Testis (tissue), 2 donors: Measurements from ENCODE around the gene GNAS-AS1.

Source experiments
- POLR2A ChIP-seq: fragments of 450-650 bp; IDR thresholded peaks from one replicate; pipeline ENCODE4 v1.6.1; 2017; ENCODE audit warnings: antibody characterized with exemption, mild to moderate bottlenecking, moderate library complexity
- TF ChIP-seq, protein P1 (sequence below), 3 experiments: fragments of 450-650 bp in 2 of 3; fragments of 200-600 bp in 1 of 3; sonication (generic) in 1 of 3; IDR thresholded peaks; one replicate each; pipeline ENCODE4 v1.5.1; 2016 to 2019; ENCODE audit warnings: antibody characterized with exemption in 3 of 3, mild to moderate bottlenecking in 2 of 3, moderate library complexity in 1 of 3

DNA sequence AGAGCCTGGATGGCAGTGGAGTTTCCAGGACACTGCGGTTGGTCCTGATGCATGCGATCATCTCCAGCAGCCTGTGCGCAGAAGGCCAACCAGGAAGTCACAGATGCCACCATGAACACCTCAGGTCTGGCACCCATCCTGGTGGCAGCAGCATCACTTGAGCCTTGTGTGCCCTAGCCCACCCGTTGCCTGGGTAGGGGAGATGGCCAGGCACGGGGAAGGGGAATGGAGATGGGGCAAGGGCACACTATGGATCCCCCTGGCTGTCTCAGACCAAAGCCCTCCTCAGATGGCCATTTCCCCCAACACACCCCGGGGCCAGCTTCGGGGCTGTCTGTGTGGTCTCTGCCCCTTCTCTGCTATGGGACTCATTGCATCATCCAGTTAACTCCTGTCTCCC, 58.3 kb downstream of the GNAS-AS1 start:
- TF ChIP-seq, protein P1, sequence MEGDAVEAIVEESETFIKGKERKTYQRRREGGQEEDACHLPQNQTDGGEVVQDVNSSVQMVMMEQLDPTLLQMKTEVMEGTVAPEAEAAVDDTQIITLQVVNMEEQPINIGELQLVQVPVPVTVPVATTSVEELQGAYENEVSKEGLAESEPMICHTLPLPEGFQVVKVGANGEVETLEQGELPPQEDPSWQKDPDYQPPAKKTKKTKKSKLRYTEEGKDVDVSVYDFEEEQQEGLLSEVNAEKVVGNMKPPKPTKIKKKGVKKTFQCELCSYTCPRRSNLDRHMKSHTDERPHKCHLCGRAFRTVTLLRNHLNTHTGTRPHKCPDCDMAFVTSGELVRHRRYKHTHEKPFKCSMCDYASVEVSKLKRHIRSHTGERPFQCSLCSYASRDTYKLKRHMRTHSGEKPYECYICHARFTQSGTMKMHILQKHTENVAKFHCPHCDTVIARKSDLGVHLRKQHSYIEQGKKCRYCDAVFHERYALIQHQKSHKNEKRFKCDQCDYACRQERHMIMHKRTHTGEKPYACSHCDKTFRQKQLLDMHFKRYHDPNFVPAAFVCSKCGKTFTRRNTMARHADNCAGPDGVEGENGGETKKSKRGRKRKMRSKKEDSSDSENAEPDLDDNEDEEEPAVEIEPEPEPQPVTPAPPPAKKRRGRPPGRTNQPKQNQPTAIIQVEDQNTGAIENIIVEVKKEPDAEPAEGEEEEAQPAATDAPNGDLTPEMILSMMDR (IDR thresholded peaks at IDR 0.05), result no peak
- no peak for TF ChIP-seq POLR2A
